Uterus (tissue), 2 donors: ENCODE measurements around the gene DNMBP.

ENCODE experiments used
- CTCF ChIP-seq, 4 experiments: fragments of 200-600 bp in 2 of 4; fragments of 450-650 bp in 2 of 4; sonication (generic) in 2 of 4; IDR thresholded peaks; one replicate each; pipeline ENCODE4 v1.5.1; 2016 to 2019; ENCODE audit warnings: antibody characterized with exemption in 4 of 4, mild to moderate bottlenecking in 2 of 4, moderate library complexity in 1 of 4
- POLR2A ChIP-seq, 2 donors: fragments of 450-650 bp; IDR thresholded peaks; one replicate each; pipeline ENCODE4 v1.6.1; 2016; ENCODE audit warnings: antibody characterized with exemption in 2 of 2, mild to moderate bottlenecking in 1 of 2, moderate library complexity in 1 of 2

- TF ChIP-seq CTCF (IDR thresholded peaks at IDR 0.05) (no peak), POLR2A (IDR thresholded peaks at IDR 0.05) (no peak)
Measured at GRCh38 chr10:99841746-99842145, 168.0 kb downstream of the DNMBP start.
